GM19035 (cell line): ENCODE results near the gene BSDC1.
"Not testable (repeated sequence)": the region's sequence is repeated elsewhere in the genome, so short reads cannot be mapped to it uniquely, and the experiment has no call there.

ENCODE experiments used
- ATAC-seq: cut with Tn5 transposase; IDR thresholded peaks from one replicate; pipeline ENCODE4 v1.9.1; 2021; ENCODE audit not compliant: unreplicated experiment

BSDC1 gene

GRCh38 chr1:32394141-32394889, at the start of gene BSDC1:
BSDC1 (minus strand) TSS chr1:32394441; CDS start chr1:32394414, 27 bp downstream.
- ATAC-seq, result peak; percentile 98

GRCh38 chr1:32441467-32441866, 47.2 kb upstream of the BSDC1 start:
- ATAC-seq, result not testable (repeated sequence)

- ATAC-seq, result not testable (repeated sequence)
Observed at GRCh38 chr1:32438777-32439176, 44.5 kb upstream of the BSDC1 start.

- no peak for ATAC-seq
Observed at GRCh38 chr1:32438136-32438535, 43.9 kb upstream of the BSDC1 start.

GRCh38 chr1:32431736-32432400, 37.6 kb upstream of the BSDC1 start:
- no peak for ATAC-seq

GRCh38 chr1:32427264-32427963, 33.2 kb upstream of the BSDC1 start:
- no peak for ATAC-seq

- no peak for ATAC-seq
Observed at GRCh38 chr1:32426489-32427255, 32.4 kb upstream of the BSDC1 start.

- ATAC-seq, result no peak
Observed at GRCh38 chr1:32421775-32422174, 27.5 kb upstream of the BSDC1 start.

GRCh38 chr1:32414186-32414886, 20.1 kb upstream of the BSDC1 start:
- no peak for ATAC-seq

GRCh38 chr1:32413507-32414185, 19.4 kb upstream of the BSDC1 start:
- ATAC-seq, result no peak

GRCh38 chr1:32411261-32411660, 17.0 kb upstream of the BSDC1 start:
- no peak for ATAC-seq

GRCh38 chr1:32406629-32407111, 12.4 kb upstream of the BSDC1 start:
- ATAC-seq, result no peak

GRCh38 chr1:32405672-32406467, 11.6 kb upstream of the BSDC1 start:
- ATAC-seq, result no peak

GRCh38 chr1:32404946-32405345, 10.7 kb upstream of the BSDC1 start:
- ATAC-seq, result no peak

- ATAC-seq, result no peak
Observed at GRCh38 chr1:32400876-32401631, 6.8 kb upstream of the BSDC1 start.

GRCh38 chr1:32399843-32400242, 5.6 kb upstream of the BSDC1 start:
- no peak for ATAC-seq

GRCh38 chr1:32398401-32398800, 4.2 kb upstream of the BSDC1 start:
- no peak for ATAC-seq

- not testable (repeated sequence) for ATAC-seq
Observed at GRCh38 chr1:32396524-32396923, 2.3 kb upstream of the BSDC1 start.
